ENCODE results near the gene GMIP. TPM values are rescaled to one million over a fixed set of nuclear protein-coding genes. Genes with fewer than 3 reads are reported as not detected.
"Not testable (repeated sequence)": the region's sequence is repeated elsewhere in the genome, so short reads cannot be mapped to it uniquely, and the experiment has no call there.

The GMIP gene, protein sequence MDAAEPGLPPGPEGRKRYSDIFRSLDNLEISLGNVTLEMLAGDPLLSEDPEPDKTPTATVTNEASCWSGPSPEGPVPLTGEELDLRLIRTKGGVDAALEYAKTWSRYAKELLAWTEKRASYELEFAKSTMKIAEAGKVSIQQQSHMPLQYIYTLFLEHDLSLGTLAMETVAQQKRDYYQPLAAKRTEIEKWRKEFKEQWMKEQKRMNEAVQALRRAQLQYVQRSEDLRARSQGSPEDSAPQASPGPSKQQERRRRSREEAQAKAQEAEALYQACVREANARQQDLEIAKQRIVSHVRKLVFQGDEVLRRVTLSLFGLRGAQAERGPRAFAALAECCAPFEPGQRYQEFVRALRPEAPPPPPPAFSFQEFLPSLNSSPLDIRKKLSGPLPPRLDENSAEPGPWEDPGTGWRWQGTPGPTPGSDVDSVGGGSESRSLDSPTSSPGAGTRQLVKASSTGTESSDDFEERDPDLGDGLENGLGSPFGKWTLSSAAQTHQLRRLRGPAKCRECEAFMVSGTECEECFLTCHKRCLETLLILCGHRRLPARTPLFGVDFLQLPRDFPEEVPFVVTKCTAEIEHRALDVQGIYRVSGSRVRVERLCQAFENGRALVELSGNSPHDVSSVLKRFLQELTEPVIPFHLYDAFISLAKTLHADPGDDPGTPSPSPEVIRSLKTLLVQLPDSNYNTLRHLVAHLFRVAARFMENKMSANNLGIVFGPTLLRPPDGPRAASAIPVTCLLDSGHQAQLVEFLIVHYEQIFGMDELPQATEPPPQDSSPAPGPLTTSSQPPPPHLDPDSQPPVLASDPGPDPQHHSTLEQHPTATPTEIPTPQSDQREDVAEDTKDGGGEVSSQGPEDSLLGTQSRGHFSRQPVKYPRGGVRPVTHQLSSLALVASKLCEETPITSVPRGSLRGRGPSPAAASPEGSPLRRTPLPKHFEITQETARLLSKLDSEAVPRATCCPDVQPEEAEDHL
- polyA plus RNA-seq (2012; ENCODE audit: insufficient read depth, insufficient read length, low read depth), result 15.4 TPM

DNA sequence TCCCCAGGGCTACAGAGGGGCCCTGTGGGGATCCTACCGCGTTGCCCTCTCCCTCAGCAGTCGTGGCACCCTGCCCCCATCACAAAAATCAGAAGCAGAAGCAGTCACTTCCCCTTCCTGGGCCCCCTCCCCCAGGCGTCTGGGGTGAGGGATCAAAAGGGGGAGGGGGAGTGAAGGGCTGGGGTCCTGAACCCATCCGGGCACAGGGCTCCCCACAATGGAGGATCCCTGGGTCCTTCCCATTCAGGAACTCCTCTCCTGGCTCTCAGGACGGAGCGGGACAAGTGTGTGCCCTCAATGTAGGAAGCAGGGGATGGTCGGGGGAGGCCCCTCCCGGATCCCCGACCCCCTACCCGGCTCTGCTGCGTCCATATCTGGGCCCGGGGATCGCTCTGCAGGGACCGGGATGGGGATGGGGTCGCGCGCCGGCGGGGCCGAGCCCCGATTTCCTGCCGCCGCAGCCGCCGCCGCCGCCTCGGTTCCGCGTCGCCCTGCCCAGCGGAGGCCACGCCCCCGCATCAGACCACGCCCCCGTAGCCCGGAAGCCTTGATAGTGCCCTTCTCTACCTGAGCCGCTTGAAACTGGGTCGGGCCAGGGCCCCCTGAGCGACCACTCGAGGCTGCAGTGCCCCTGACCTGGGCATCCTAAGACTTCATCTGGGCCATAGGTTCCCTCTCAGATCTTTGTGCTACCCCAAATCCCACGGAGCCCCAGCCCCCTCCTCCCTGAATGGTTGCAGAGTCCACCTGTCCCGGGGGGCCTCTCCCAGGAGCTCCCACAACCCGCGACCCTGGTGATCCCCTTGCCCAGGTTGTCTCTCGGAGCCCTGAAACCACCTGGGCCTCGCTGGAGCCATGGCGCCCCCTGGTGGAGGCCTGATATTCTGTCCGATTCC is at the start of gene GMIP:
TSS of gene GMIP (minus strand) at position 500 of the 896 bp plus-strand sequence. CDS start at position 372, 128 bp downstream.
- Histone ChIP-seq H3K36me3 (peaks cover 19% of the 10 kb centered on the region), H3K4me3 (ENCODE audit: low read depth, low read length) (peak within 1 kb of the TSS; percentile 84), H3K27me3 (no peaks in the 10 kb centered on the region), H3K4me1 (no peaks in the 10 kb centered on the region), H3K9me3 (no peaks in the 10 kb centered on the region)
- peak; percentile 78 for DNase-seq
- TF ChIP-seq, protein P1, sequence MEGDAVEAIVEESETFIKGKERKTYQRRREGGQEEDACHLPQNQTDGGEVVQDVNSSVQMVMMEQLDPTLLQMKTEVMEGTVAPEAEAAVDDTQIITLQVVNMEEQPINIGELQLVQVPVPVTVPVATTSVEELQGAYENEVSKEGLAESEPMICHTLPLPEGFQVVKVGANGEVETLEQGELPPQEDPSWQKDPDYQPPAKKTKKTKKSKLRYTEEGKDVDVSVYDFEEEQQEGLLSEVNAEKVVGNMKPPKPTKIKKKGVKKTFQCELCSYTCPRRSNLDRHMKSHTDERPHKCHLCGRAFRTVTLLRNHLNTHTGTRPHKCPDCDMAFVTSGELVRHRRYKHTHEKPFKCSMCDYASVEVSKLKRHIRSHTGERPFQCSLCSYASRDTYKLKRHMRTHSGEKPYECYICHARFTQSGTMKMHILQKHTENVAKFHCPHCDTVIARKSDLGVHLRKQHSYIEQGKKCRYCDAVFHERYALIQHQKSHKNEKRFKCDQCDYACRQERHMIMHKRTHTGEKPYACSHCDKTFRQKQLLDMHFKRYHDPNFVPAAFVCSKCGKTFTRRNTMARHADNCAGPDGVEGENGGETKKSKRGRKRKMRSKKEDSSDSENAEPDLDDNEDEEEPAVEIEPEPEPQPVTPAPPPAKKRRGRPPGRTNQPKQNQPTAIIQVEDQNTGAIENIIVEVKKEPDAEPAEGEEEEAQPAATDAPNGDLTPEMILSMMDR (IDR thresholded peaks at IDR 0.05; ENCODE audit: low read depth, low read length), result peak; percentile 87

DNA sequence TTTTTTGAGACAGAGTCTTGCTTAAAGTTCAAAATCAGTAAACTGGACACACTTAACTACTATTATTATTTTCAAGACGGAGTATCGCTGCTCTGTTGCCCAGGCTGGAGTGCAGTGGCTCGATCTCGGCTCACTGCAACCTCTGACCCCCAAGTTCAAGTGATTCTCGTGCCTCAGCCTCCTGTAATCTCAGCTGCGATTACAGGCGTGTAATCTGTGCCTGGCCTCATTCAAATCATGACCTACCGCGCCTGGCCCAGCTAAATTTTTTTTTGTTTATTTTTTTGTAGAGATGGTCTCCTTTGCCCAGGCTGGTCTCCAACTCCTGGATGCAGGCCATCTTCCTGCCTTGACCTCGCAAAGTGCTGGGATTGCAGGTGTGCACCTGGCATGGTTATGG is 48.2 kb upstream of the GMIP start:
- Histone ChIP-seq H3K4me1 (no peaks in the 10 kb centered on the region), H3K27me3 (no peaks in the 10 kb centered on the region), H3K36me3 (no peaks in the 10 kb centered on the region), H3K4me3 (ENCODE audit: low read depth, low read length) (no peak overlapping the region), H3K9me3 (no peaks in the 10 kb centered on the region)
- TF ChIP-seq, protein P1 (IDR thresholded peaks at IDR 0.05; ENCODE audit: low read depth, low read length), result no peak
- no peak for DNase-seq

DNA sequence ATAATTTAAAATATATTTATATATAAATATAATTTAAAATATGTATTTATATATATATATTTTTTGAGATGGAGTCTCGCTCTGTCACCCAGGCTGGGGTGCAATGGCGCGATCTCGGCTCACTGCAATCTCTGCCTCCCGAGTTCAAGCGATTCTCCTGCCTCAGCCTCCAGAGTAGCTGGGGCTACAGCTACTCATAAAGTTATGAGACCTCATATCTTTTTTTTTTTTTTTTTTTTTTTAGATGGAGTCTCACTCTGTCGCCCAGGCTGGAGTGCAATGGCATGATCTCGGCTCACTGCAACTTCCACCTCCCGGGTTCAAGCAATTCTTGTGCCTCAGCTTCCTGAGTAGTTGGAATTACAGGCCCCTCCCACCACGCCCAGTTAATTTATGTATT is 45.6 kb upstream of the GMIP start:
- not testable (repeated sequence) for H3K4me3 ChIP-seq (ENCODE audit: low read depth, low read length); DNase-seq; H3K4me1 ChIP-seq; H3K27me3 ChIP-seq; H3K9me3 ChIP-seq; H3K36me3 ChIP-seq

DNA sequence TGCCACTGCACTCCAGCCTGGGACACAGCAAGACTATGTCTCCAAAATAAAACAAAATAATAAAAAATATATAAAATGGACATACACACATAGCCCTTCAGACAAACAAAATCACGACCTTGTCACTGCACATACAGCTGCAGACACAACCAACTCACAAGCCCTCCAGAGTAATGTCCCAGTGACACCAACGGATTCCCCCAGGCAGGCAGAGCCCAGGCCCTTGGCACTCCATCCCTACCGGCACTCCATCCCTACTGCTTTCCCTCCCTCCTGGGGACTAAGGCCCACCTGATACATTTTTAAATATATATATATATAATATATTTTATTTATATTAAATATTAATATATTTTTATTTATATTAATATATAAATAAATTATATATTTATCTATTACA is 43.6 kb upstream of the GMIP start:
- Histone ChIP-seq H3K36me3 (no peaks in the 10 kb centered on the region), H3K9me3 (no peaks in the 10 kb centered on the region), H3K27me3 (no peaks in the 10 kb centered on the region), H3K4me1 (no peaks in the 10 kb centered on the region), H3K4me3 (ENCODE audit: low read depth, low read length) (no peak overlapping the region)
- DNase-seq, result no peak
- TF ChIP-seq, protein P1 (IDR thresholded peaks at IDR 0.05; ENCODE audit: low read depth, low read length), result no peak

DNA sequence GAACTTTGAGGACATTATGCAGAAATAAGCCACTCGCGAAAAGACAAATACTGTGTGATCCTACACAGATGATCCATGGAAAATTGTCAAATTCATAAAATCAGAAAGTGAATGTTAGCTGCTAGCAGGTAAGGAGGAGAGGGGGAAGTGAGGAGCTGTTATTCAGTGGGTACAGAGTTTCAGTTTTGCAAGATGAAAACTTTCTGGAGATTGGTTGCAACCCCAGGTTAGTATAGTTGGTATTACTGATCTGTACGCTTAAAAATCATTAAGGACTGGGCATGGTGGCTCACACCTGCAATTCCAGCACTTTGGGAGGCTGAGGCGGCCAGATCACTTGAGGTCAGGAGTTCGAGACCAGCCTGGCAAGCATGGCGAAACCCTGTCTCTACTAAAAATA is 43.1 kb upstream of the GMIP start:
- no peak for DNase-seq
- Histone ChIP-seq H3K27me3 (no peaks in the 10 kb centered on the region), H3K4me3 (ENCODE audit: low read depth, low read length) (no peak overlapping the region), H3K9me3 (no peaks in the 10 kb centered on the region), H3K4me1 (no peaks in the 10 kb centered on the region), H3K36me3 (no peaks in the 10 kb centered on the region)
- TF ChIP-seq, protein P1 (IDR thresholded peaks at IDR 0.05; ENCODE audit: low read depth, low read length), result no peak

DNA sequence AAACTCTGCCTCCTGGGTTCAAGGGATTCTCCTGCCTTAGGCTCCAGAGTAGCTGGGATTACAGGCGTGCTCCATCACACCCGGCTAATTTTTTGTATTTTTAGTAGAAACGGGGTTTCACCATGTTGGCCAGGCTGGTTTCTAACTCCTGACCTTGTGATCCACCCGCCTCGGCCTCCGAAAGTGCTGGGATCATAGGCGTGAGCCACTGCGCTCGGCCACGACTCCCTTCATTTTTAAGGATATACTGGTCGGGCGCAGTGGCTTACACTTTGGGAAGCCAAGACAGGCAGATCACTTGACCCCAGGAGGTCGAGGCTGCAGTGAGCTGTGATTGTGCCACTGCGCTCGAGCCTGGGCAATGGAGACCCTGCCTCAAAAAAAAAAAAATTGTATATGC is 42.7 kb upstream of the GMIP start:
- H3K4me3 ChIP-seq (ENCODE audit: low read depth, low read length); H3K9me3 ChIP-seq; H3K4me1 ChIP-seq; H3K27me3 ChIP-seq; H3K36me3 ChIP-seq; DNase-seq: not testable (repeated sequence)
